Germinal center (tissue), 1 donor: ENCODE data around the gene CD226.
"Not testable (repeated sequence)": the region's sequence is repeated elsewhere in the genome, so short reads cannot be mapped to it uniquely, and the experiment has no call there.

Experiments used
- DNase-seq: peaks from one replicate; pipeline ENCODE4 v3.0.0; 2012; ENCODE audit warnings: mixed read lengths, low spot score

The CD226 gene

DNA sequence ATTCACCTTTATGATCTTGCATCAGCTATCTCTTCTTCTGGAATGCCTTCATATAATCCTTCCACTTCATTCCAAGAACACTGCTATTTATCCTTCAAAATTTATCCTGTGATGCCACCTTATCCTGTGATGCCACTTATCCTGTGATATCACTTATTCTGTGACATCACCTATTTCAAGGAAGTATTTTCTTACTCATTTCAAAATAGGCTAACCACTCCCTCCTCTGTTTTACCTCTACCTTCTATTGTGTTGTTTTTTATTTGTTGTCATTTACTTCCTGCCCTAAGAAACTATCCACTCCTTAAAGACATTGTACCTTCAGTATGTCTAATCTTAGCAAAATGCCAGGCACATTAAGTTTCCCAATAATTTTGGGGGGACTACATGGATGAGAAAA is 38.8 kb downstream of the CD226 start:
- no peak for DNase-seq

DNA sequence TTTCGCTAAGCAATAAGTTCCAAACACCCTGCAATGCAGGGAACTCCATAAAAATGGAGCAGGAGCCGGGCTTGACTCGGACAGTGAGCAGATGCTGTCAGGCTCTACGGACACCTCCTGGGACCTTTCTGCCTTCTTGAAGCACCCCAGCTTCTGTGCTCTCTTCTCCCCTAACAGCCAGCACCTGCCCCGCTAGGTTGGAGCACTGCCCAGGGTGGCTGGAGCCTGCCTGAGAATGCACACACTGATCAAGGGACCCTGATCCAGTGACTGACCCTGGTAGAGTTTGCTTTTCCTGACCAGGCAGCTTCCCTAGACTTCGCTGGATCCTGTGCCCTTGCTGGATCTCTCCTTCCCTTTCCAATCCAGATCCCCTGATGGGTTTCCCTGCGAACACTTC is 40.9 kb downstream of the CD226 start:
- DNase-seq, result no peak

DNA sequence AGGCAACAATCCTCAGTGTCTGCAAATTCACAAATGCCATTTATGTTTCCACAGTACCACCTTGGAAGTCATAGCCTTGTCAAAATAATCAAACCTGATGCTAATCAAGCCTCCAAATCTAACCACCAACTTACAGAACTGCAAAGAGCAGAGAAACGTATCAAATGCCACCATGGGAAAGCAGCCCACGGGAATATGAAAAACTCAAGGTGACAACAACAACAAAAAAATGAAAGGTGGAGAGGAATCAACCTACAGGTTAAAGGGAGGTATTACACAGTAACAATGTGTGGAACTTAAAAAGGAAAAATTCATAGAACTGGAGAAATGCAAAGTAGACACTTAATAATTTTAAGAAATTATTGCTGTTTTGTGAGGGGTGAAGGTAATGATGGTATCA is 46.7 kb downstream of the CD226 start:
- no peak for DNase-seq

DNA sequence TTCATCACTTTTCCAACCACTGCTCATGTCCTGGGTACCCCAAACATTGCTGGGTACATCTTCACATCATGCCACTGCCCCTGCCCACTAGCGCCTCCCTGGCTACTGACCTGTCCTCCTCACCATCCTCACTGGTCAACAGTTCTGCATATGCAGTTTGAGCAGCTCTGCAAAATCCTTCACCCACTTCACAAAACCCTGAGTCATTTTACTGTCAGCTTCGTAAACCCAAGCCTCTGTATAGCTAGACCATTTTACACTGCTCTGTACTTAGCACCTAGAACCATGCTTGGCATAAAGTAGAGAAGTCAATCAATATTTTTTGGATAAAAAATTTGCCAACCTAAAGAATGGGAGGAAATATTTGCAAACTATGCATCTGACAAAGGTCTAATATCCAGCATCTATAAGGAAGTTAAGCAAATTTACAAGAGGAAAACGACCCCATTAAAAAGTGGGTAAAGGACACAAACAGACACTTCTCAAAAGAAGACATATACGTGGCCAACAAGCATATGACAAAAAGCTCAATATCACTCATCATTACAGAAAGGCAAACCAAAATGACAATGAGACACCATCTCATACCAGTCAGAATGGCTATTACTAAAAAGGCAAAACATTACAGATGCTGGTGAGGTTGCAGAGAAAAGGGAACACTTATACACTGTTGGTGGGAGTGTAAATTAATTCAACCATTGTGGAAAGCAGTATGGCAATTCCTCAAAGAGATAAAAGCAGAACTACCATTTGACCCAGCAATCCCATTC is 48.3 kb downstream of the CD226 start:
- not testable (repeated sequence) for DNase-seq

DNA sequence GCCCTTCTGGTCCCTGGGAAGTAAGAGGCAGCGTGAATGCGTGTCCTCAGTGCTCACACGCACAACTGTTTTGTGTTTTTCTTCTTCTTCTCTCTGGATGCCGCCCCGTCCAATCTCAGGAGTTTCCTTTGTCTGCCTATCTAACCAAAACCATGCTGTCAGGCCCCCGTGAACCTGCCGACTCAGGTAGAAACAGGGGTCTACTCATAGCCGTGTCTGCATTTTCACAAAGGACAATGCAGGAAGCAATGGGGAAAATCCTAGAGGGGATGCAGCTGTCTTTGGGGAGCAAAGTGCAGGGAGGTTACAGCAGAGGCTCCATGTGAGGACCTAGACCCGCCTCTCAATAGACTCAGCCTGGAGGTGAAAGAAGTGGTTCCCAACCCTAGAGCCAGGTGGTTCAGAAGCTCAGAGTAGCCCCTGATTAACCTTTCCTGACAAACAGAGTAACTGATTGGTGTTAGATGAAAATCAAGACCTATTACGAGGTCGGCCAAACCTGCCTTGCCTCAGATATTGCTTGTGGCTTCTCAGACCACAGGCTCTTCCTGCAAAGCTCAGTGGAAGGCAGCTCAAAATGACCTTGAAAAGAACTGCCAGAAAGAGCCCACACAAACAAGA is 49.3 kb downstream of the CD226 start:
- DNase-seq, result no peak

DNA sequence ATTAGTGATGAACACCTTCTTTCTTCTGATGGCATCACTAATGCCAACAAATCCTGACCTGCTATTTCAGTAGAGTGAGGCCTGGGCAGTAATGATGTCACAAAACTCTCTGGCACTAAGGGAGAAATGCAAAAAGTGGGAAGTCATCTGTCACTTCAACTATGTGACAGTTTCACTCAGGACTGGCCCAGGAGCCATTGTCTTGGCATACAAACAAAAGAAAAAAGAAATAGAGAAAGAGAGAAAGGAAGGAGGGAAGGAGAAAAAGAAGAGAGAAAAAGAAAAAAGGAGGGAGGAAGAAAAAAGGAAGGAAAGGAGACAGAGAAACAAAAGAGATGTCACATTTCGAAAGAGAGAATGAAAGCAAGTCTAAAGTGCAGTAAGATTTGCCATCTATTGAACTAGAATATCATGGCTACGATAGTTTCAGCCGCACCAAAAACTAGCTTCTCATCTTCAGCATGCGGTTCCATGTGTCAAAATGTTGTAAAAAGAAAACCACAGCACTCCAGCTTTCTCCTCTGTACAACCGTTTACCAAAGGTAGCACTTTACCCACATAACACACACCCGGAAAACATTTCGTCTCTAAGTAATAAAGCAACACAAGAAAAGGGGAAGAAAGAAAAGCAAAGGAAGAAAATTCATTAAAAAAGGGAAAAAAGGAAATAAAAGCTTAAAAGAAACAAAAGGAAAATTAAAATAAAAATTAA is 50.1 kb downstream of the CD226 start:
- no peak for DNase-seq

DNA sequence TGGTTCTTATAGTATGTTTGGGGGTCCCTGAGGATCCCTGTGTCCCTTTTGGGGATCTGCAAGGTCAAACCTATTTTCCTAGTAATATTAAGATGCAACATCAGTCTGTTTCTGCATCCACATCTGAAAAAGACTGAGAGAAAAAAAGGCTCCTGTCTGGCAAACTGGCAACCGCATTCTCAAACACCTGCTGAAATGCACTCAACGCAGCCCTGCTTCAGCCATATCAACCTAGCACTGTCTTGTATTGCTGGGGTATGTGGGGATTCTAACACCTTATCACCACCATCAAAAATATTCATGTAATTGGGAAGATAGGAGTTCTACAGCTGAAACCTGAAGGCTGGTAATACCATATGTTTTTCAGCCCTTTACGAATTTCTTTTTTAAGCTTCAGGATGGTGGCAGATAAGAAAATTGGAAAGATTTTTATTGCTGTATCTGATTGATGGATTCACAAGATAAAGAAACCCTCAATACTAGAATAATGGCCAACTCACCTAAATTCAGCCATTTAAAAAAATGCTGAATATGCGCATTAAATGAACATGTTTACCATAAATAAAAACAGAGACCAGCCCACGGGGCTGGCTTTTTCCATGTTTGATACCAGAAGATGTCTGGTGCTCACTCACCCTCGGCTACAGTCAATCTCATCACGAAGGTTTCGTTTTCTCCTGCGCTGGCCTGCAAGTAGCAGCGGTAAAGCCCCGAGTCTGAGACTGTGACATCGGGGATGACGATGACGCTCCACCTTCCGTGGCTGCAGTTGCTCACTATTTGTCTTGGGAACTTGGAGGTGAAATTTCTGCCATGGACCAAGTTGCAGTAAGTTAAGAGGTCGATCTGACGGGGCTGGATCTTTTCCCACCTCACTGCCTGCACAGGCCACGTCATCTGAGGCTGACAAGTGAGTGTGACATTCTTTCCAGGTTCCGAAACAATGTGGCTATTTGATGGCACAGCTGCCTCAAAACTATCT is 52.3 kb downstream of the CD226 start:
- DNase-seq, result no peak

DNA sequence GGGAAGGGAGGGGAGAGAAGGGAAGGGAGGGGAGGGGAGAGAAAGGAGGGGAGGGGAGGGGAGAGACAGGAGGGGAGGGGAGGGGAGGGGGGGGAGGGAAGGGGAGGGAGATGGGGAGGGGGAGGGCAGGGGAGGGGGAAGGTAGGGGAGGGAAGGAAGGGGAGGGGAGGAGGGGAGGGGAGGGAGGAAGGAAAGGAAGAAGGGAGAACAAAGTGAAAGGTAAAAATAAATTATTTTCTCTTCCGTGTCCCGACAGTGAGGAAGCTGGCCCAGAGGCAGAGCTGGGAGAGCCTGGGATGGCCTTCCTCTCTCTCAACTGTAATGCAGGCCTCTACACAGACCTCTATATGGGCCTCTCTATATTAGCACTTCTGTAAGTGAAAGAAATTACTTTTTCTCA is 53.2 kb downstream of the CD226 start:
- DNase-seq, result no peak

DNA sequence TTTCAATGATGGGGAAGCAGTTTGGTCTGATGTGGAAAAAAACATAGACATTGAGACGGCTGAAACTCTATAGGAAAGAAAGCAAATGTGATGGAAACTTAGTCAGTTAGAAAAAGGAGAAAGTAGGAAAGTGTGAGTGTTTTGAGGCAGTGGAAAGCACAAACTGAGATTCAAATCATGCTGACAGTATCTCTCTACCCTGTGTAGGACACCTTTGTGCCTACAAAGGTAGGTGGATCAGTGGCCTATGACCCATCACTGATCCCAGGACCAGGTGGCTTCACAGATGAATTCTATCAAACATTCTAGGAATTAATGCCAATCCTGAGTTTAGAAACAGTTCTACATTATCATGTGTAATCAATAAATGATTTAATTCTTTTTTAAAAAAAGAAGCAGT is 57.1 kb downstream of the CD226 start:
- no peak for DNase-seq

DNA sequence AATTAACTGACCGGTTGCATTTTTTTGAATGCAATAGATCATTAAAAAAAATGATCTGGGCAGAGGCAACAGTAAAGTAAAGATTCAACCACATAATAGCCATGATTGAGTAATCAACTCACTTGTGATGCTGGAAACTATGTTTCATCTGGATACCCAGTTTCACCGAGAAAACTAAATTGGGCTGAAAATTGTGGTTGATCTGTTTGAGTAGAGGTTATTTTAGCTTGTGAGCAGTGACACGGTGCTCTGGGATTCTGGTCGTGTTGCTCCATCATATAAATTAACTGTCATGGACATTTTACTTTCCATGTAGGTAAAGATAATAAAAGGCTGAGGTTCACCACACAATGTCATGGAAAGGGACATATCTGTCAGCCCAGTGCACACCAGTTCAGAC is 58.7 kb downstream of the CD226 start:
- DNase-seq, result no peak

DNA sequence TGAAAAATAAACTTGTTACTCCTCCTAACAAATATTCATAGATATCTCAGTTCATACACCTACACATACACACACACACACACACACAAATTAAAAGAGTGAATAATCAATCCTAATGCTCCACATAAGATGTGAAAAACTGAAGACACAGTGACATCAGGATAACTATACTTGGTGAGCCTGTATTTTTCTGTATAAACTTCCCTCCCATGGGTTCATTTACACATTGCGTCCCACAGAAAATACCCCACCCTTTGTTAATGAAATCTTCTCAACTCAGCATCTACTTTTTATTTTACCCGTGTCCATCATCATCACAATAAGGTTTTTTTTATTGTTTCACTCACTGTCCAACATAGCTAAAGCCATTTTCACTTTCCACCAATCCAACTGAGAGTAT is 60.4 kb downstream of the CD226 start:
- no peak for DNase-seq

DNA sequence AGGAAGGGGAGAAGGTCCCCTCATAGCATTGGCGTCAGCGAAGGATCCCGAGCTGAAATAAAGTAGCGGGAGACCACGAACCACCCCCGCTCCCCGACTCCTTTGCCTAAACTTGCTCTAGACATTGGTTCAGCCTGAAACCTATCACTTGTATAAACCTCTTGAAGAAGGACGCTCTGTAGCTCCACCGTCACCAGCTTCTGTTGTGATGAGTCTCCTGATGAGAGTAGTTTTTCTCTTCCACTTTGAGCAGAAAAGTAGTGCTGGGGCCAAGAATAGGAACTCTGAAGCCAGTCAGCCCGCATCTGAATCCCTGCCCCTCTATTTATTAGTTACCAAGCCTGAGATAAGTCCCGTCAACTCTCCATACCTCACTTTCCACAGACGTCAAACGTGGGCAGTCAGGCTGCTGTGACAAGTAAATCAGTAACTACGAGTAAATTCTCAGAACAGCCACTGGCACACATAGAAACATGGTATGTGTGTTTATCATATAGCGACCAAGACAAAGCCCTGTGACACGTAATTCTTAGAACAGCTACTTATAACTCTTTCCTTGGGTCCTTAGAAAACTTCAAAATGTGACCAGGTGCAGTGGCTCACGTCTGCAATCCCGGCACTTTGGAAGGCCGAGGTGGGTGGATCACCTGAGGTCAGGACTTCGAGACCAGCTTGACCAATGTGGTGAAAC is 61.7 kb downstream of the CD226 start:
- DNase-seq, result no peak

DNA sequence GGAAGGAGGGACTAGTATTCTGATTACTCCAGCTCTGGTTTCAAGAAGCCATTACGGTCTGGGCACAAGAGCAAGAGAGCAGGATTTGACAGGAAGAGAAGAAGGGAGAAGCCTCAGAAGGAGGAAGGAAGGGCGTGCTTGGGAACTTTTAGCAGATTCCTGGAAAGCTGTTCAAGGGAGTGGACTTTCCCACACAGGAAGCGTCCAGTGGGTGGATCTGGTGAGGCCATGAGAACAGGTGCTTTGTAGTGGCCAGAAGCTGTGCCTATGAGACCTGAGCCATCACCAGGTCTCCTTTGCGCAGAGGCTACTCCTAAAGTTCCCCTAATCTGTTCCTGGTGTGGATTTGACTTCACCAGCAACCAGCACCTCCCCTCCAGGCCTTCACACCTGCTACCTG is 62.3 kb downstream of the CD226 start:
- no peak for DNase-seq

DNA sequence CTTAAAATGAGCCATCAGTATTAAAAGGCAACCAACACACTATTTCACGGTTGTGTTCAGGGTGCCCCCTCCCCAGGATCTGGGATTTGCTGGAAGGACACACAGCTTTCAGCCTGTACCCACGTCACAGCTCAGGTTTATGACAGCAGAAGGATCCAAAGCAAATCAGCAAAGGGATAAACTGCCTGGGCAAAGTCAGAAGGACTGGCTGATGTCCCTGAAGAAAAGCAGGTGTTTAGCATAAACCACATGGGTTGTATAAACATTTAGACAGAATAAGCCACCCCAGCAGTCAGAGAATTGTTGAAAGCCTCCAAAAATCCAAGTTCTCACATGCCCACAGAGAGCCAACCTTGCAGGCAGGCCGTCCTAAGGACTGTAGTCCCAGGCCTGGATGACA is 63.9 kb downstream of the CD226 start:
- DNase-seq, result no peak

DNA sequence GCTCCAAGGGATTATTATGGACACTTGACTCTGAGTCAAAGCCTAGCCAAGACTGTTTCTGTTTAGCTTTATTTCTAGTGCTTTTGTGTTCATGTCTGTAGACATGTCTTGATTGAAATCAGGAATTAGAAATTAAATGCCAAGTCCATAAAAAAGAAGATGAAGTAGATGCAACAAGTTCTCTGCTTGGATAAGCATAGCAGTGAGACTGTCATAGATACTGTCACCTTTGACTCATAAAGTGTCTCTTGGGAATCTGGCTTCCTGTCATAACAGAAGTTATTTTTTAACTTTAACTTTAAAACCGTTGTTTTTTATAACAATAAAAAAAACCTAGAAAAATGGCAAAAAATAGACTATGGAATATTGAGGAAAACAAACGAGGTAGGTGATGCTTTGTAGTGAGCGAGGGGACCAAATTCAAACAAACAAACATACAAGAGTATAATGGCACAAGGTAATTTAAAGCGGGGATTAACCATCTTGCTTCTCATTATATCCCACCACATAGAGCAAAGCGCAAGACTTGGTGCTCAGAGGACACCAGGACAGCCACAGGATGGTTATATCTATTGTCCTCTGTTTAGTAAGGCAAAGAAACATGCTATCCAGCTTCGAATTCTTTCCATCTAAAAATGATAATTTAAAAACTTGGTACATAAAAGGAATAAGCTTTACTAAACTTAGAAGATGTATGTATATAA is 64.6 kb downstream of the CD226 start:
- DNase-seq, result no peak

DNA sequence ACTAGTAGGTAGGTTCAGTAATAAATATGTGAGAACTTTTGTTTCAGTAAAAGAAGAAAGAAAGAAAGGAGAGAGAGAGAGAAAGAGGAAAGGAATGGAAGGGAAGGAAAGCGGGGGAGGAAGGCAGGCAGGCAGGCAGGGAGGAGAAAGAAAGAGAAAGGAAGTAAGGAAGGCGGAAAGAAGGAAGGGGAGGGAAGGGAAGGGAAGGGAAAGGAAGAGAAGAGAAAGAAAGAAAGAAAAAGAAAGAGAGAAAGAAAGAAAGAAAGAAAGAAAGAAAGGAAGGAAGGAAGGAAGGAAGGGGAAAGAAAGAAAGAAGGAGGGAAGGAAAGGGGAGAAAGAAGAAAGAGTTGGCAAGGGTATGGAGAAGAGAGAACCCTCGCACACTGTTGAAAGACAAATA is 67.6 kb downstream of the CD226 start:
- DNase-seq, result no peak

DNA sequence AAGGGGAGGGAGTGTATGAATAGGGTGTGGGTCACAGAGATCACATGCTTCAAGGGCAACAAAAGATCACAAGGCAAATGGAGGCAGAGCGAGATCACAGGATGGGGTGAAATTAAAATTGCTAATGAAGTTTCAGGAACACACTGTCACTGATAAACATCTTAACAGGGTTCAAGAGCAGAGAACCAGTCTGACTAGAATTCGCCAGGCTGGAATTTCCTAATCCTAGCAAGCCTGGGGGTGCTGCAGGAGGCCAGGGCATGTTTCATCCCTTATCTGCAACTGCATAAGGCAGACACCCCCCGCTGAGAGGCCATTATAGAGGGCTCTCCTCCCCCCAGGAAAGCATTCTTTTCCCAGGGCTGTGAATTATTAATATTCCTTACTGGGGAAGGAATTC is 68.6 kb downstream of the CD226 start:
- DNase-seq, result not testable (repeated sequence)

DNA sequence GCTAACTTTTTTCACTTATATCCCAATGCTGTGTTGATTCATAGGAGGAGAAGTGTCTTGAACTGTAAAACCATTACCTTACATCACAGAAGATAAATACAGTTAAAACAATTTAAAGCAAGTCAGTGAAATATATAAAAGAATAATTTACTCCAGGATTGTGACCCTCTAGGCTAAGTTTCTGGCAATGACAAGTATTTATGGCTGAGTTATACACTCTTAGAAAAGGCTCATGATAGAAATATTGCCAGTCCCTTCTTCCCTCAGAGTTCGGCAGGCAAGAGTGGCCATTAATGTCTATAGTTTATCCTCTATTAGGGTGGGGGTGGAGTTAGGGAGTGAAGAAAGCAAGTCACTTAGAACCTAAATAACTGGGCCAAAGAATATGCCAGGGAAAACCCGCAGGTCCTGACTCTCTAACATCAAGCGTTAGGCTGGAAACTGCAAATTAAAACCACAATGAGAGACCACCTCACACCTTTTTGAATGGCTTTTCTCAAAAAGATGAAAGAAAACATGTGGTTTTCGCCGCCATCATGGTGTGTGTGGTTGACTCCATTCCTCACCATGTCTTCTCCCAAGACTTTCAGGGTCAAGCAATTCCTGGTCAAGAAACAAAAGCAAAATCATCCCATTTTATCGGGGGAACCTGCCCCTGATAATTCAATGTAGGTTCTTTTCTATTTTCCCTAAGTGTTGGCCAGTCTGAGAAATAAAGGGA is 69.3 kb downstream of the CD226 start:
- no peak for DNase-seq

DNA sequence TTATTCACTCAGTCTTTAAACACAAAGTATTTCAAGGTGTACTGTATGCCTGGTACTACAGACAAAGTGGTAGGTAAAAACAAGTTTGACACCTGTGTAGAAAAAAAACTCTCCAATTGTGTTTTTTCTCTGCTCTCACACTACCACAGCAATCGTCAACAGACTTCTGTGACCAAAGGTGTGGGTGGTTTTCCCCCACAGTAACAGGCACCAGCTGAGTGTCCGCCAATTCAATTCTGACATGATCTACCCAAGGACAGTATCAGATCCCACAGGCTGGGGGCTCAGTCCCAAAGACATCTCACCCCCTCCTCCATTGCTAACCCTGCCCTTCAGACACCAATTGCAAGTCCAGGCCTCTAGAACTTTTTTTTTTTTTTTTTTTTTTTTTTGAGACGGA is 71.2 kb downstream of the CD226 start:
- no peak for DNase-seq

DNA sequence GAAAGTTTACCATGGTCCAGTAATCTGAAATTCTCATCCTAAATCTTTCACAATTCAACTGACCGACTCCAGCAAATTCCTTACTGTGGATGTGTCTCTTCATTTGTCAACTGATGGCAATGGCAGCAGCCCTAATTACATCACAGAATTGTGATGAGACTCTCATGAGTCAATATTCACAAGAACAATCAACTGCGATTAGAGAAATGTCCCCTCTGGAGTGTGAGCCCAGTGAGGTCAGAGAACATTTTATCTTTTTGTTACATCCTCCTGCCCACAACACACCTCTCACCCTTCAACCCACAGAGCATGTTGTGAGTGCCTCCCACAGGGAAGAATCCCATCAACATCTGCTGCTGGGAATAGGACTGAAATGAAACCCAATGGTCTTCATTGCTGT is 73.6 kb downstream of the CD226 start:
- DNase-seq, result no peak
